Measurements from ENCODE around the gene DMD. TPM values are rescaled to one million over a fixed set of nuclear protein-coding genes. Genes with fewer than 3 reads are reported as not detected.

Gene DMD
- total RNA-seq, 2 donors from 2014 or later = 19.6 to 24.9 TPM

DNA sequence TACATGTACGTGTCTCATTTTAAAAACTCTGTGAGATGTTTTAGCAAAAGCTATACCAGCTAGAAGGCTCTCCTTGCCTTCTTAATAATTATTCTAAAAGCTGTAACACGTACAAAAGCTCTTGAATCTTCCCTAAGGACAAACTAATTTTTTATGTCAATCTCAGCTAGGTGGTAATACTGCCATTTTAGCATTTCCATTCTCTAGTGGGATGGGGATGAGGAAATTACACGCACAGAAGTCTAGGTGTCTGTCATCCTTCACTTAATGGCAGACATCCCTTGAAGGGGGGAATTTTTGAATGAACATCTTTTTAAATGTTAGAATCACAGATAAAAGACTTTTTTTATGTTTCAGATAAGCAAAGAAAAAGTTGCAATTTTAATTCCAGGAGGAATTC lies 569.1 kb downstream of the DMD start:
- Mint-ChIP-seq H3K27me3 (ENCODE audit: insufficient read depth) (no peaks in the 10 kb centered on the region), H3K4me1 (peaks cover 23% of the 10 kb centered on the region), H3K4me3 (no peak overlapping the region), H3K9me3 (no peaks in the 10 kb centered on the region), H3K27ac (no peak overlapping the region), H3K36me3 (ENCODE audit: low read depth) (no peaks in the 10 kb centered on the region)
- Histone ChIP-seq H3K4me3 (ENCODE audit: low read length) (no peak overlapping the region), H3K4me1 (ENCODE audit: control insufficient read depth, insufficient read depth, low read length) (no peaks in the 10 kb centered on the region), H3K36me3 (ENCODE audit: control insufficient read depth, insufficient read depth, low read length) (no peaks in the 10 kb centered on the region), H3K27ac (ENCODE audit: low read depth, low read length) (no peak overlapping the region), H3K9me3 (ENCODE audit: control insufficient read depth, low read length) (no peaks in the 10 kb centered on the region), H3K9ac (ENCODE audit: extremely low read depth, low read length, poor library complexity, severe bottlenecking) (no peak overlapping the region), H3K27me3 (ENCODE audit: control insufficient read depth, insufficient read depth, low read length, poor library complexity, severe bottlenecking) (no peaks in the 10 kb centered on the region)
- no peak for DNase-seq
- 92 to 100% methylated on average over 1 to 2 of the region's 3 CpGs for WGBS, 2 experiments (ENCODE audit: insufficient coverage in 1 of 2, insufficient read length in 1 of 2)
- TF ChIP-seq CTCF (conservative IDR thresholded peaks at IDR 0.05) = no peak

DNA sequence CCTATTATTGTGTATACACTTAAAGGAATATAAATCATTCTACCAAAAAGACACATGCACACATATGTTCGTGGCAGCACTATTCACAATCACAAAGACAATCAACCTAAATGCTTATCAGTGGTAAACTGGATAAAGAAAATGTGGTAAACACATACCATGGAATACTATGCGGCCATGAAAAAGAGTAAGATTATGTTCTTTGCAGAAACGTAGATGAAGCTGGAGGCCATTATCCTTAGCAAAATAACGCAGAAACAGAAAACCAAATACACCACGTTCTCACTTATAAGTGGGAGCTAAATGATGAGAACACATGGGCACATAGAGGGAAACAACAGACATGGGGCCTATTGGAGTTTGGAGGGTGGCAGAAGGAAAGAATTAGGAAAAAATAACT lies 593.2 kb downstream of the DMD start:
- no peak overlapping the region for H3K4me3 Mint-ChIP-seq
- H3K36me3 ChIP-seq (ENCODE audit: control insufficient read depth, insufficient read depth, low read length) = no peaks in the 10 kb centered on the region
- H3K27ac ChIP-seq (ENCODE audit: low read depth, low read length) = no peak overlapping the region
- H3K27me3 ChIP-seq (ENCODE audit: control insufficient read depth, insufficient read depth, low read length, poor library complexity, severe bottlenecking) = no peaks in the 10 kb centered on the region
- H3K9ac ChIP-seq (ENCODE audit: extremely low read depth, low read length, poor library complexity, severe bottlenecking) = no peak overlapping the region
- peaks cover 6% of the 10 kb centered on the region for H3K9me3 Mint-ChIP-seq
- H3K4me1 Mint-ChIP-seq = peaks cover 3% of the 10 kb centered on the region
- no peaks in the 10 kb centered on the region for H3K27me3 Mint-ChIP-seq (ENCODE audit: insufficient read depth)
- no peak overlapping the region for H3K4me3 ChIP-seq (ENCODE audit: low read length)
- 92% methylated on average over 3 of the region's 5 CpGs; no CpG with 5 or more reads in 1 of the 2 experiments for WGBS, 2 experiments (ENCODE audit: insufficient coverage in 1 of 2, insufficient read length in 1 of 2)
- no peak overlapping the region for H3K27ac Mint-ChIP-seq
- no peak for TF ChIP-seq CTCF (conservative IDR thresholded peaks at IDR 0.05)
- DNase-seq = no peak
- H3K36me3 Mint-ChIP-seq (ENCODE audit: low read depth) = no peaks in the 10 kb centered on the region
- H3K9me3 ChIP-seq (ENCODE audit: control insufficient read depth, low read length) = peaks cover 4% of the 10 kb centered on the region
- H3K4me1 ChIP-seq (ENCODE audit: control insufficient read depth, insufficient read depth, low read length) = no peaks in the 10 kb centered on the region

DNA sequence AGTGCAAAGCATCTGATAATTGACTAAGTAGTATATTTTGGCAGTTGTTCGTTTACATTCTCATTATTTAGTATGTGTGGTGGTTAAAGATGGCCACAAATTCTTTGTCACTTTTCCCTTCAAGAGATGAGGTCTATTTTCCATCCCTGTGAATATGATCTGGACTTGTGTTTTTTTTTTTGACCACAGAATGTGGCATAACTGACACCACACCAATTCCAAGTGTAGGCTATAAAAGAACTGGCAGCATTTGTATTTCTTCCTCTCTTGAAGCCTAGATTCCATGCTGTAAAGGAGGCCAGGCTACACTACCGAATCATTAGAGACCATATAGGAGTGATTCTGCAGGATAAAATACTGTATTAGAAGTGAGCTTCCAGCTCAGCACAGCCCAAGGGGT lies 596.6 kb downstream of the DMD start:
- WGBS, 2 experiments (ENCODE audit: insufficient coverage in 1 of 2, insufficient read length in 1 of 2) = 73% methylated on average over 2 of the region's 2 CpGs; no CpG with 5 or more reads in 1 of the 2 experiments
- Histone ChIP-seq H3K27ac (ENCODE audit: low read depth, low read length) (no peak overlapping the region), H3K9ac (ENCODE audit: extremely low read depth, low read length, poor library complexity, severe bottlenecking) (no peak overlapping the region), H3K27me3 (ENCODE audit: control insufficient read depth, insufficient read depth, low read length, poor library complexity, severe bottlenecking) (no peaks in the 10 kb centered on the region), H3K4me3 (ENCODE audit: low read length) (no peak overlapping the region), H3K9me3 (ENCODE audit: control insufficient read depth, low read length) (peaks cover 4% of the 10 kb centered on the region), H3K36me3 (ENCODE audit: control insufficient read depth, insufficient read depth, low read length) (no peaks in the 10 kb centered on the region), H3K4me1 (ENCODE audit: control insufficient read depth, insufficient read depth, low read length) (no peaks in the 10 kb centered on the region)
- H3K9me3 Mint-ChIP-seq = peaks cover 6% of the 10 kb centered on the region
- H3K4me3 Mint-ChIP-seq = no peak overlapping the region
- TF ChIP-seq CTCF (conservative IDR thresholded peaks at IDR 0.05) = no peak
- H3K27me3 Mint-ChIP-seq (ENCODE audit: insufficient read depth) = no peaks in the 10 kb centered on the region
- no peak for DNase-seq
- peaks cover 3% of the 10 kb centered on the region for H3K4me1 Mint-ChIP-seq
- H3K36me3 Mint-ChIP-seq (ENCODE audit: low read depth) = no peaks in the 10 kb centered on the region
- no peak overlapping the region for H3K27ac Mint-ChIP-seq
